ENCODE measurements around the gene ITPKB.

- TF ChIP-seq, protein P1, sequence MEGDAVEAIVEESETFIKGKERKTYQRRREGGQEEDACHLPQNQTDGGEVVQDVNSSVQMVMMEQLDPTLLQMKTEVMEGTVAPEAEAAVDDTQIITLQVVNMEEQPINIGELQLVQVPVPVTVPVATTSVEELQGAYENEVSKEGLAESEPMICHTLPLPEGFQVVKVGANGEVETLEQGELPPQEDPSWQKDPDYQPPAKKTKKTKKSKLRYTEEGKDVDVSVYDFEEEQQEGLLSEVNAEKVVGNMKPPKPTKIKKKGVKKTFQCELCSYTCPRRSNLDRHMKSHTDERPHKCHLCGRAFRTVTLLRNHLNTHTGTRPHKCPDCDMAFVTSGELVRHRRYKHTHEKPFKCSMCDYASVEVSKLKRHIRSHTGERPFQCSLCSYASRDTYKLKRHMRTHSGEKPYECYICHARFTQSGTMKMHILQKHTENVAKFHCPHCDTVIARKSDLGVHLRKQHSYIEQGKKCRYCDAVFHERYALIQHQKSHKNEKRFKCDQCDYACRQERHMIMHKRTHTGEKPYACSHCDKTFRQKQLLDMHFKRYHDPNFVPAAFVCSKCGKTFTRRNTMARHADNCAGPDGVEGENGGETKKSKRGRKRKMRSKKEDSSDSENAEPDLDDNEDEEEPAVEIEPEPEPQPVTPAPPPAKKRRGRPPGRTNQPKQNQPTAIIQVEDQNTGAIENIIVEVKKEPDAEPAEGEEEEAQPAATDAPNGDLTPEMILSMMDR (IDR thresholded peaks at IDR 0.05), result no peak
- TF ChIP-seq POLR2A (IDR thresholded peaks at IDR 0.05) (no peak), EP300 (IDR thresholded peaks at IDR 0.05) (no peak)
These were observed 43.7 kb downstream of the ITPKB start for GRCh38 chr1:226695335-226695900.
